NCI-H187 (cell line): ENCODE measurements around the gene MLST8.
"Not testable (repeated sequence)": the region's sequence is repeated elsewhere in the genome, so short reads cannot be mapped to it uniquely, and the experiment has no call there.

Experiments
- DNase-seq, 2 experiments: peaks; one replicate each; lab custom pipeline; 2025; lab: John Stamatoyannopoulos, UW

The MLST8 gene

GRCh38 chr16:2190659-2191445 lies 14.4 kb upstream of the MLST8 start:
- no peak for DNase-seq

GRCh38 chr16:2191446-2191706 lies 13.9 kb upstream of the MLST8 start:
- DNase-seq: no peak

GRCh38 chr16:2194166-2194834 lies 11.0 kb upstream of the MLST8 start:
- no peak for DNase-seq

GRCh38 chr16:2194852-2195321 lies 10.4 kb upstream of the MLST8 start:
- peak; percentile 25 to 44 for DNase-seq

GRCh38 chr16:2195322-2196161 lies 9.7 kb upstream of the MLST8 start:
- no peak for DNase-seq

- DNase-seq: no peak
Observed at GRCh38 chr16:2196162-2196980, 8.9 kb upstream of the MLST8 start, which contains the start of gene CASKIN1. Gene CASKIN1 (minus strand): TSS chr16:2196605. CDS start chr16:2196432, 173 bp downstream.

GRCh38 chr16:2196981-2197511 lies 8.2 kb upstream of the MLST8 start:
- DNase-seq: no peak

GRCh38 chr16:2197765-2198164 lies 7.5 kb upstream of the MLST8 start:
- DNase-seq: no peak

GRCh38 chr16:2198283-2198682 lies 7.0 kb upstream of the MLST8 start:
- DNase-seq: no peak

- no peak for DNase-seq
Observed at GRCh38 chr16:2199095-2199494, 6.2 kb upstream of the MLST8 start.

- no peak for DNase-seq
Observed at GRCh38 chr16:2199621-2200139, 5.6 kb upstream of the MLST8 start.

- no peak for DNase-seq
Observed at GRCh38 chr16:2200313-2200712, 4.9 kb upstream of the MLST8 start.

GRCh38 chr16:2203119-2203688 lies 2.0 kb upstream of the MLST8 start:
- not testable (repeated sequence) for DNase-seq

- DNase-seq: no peak
Observed at GRCh38 chr16:2204416-2205103, 694 bp upstream of the MLST8 start.

- DNase-seq: no peak
Observed at GRCh38 chr16:2205967-2206313, 686 bp downstream of the MLST8 start.

- no peak for DNase-seq
Observed at GRCh38 chr16:2206420-2206779, 1.1 kb downstream of the MLST8 start.

GRCh38 chr16:2206780-2207433 lies 1.7 kb downstream of the MLST8 start:
- no peak for DNase-seq

GRCh38 chr16:2207872-2208271 lies 2.6 kb downstream of the MLST8 start:
- no peak for DNase-seq

- DNase-seq: no peak
Observed at GRCh38 chr16:2208308-2208707, 3.1 kb downstream of the MLST8 start.

- DNase-seq: no peak
Observed at GRCh38 chr16:2208772-2209171, 3.5 kb downstream of the MLST8 start.
